Mucosa of descending colon (tissue), 3 donors: ENCODE data around the gene OSCP1. TPM values are rescaled to one million over a fixed set of nuclear protein-coding genes. Genes with fewer than 3 reads are reported as not detected.

Source experiments
- ATAC-seq: fragments of 200-7000 bp; cut with Tn5 transposase; one replicate; pipeline ENCODE4 v1.9.1; 2020; ENCODE audit warnings: mild to moderate bottlenecking, moderate library complexity
- DNase-seq, 3 donors: peaks; one replicate each; pipeline ENCODE4 v3.0.0-alpha.2; 2020
- H3K36me3 ChIP-seq: fragments of 200-600 bp; one replicate; pipeline ENCODE4 v1.8.0; 2021; ENCODE audit warnings: low read depth, mild to moderate bottlenecking
- H3K4me1 ChIP-seq: fragments of 200-600 bp; one replicate; pipeline ENCODE4 v1.8.0; 2021; ENCODE audit warnings: low read depth, mild to moderate bottlenecking
- H3K4me3 ChIP-seq: fragments of 200-600 bp; one replicate; pipeline ENCODE4 v1.8.0; 2021; ENCODE audit warnings: mild to moderate bottlenecking
- H3K9me3 ChIP-seq: fragments of 200-600 bp; one replicate; pipeline ENCODE4 v1.8.0; 2021; ENCODE audit warnings: mild to moderate bottlenecking
- intact Hi-C, 2 donors: fragments of 100-400 bp; cut with DNase I in 1 of 2; cut with micrococcal nuclease in 1 of 2; formaldehyde crosslinking; loops; one replicate each; pipeline versions ENCODE4 v1.11.0 to v1.11.1; 2022; cut with DNase I, micrococcal nuclease
- total RNA-seq, 3 donors: library from RNA; stranded (reverse); fragmentation: NEBNext Ultra II Directional in 2 of 3; extraction: Animal tissue kit (Norgen Biotek cat#: 25700) in 2 of 3; gene quantifications; one replicate each; pipeline versions ENCODE4 v1.2.1 to v1.2.4, GENCODE V29; 2021 to 2023
- TF ChIP-seq, protein P1 (sequence below): fragments of 200-600 bp; IDR thresholded peaks from one replicate; pipeline ENCODE4 v1.8.0; 2022; ENCODE audit warnings: antibody characterized with exemption, mild to moderate bottlenecking
- donor health status: DM: no; HTN: no; CAD: no; lungs with moderate emphysema.
- donor health status: DM: no; HTN: no; CAD: no.
- donor health status: DM: no; HTN: yes; CAD: no.

OSCP1 gene
- total RNA-seq, 3 donors from 2014 or later = 2.5 to 8.4 (median 3.7) TPM

GRCh38 chr1:36455386-36455785 is 5.1 kb upstream of the OSCP1 start:
- ATAC-seq = no peak
- H3K36me3 ChIP-seq = peaks cover 7% of the 10 kb centered on the region
- no peak for DNase-seq
- intact Hi-C loops = no loop called here
- no peaks in the 10 kb centered on the region for H3K4me1 ChIP-seq
- TF ChIP-seq, protein P1, sequence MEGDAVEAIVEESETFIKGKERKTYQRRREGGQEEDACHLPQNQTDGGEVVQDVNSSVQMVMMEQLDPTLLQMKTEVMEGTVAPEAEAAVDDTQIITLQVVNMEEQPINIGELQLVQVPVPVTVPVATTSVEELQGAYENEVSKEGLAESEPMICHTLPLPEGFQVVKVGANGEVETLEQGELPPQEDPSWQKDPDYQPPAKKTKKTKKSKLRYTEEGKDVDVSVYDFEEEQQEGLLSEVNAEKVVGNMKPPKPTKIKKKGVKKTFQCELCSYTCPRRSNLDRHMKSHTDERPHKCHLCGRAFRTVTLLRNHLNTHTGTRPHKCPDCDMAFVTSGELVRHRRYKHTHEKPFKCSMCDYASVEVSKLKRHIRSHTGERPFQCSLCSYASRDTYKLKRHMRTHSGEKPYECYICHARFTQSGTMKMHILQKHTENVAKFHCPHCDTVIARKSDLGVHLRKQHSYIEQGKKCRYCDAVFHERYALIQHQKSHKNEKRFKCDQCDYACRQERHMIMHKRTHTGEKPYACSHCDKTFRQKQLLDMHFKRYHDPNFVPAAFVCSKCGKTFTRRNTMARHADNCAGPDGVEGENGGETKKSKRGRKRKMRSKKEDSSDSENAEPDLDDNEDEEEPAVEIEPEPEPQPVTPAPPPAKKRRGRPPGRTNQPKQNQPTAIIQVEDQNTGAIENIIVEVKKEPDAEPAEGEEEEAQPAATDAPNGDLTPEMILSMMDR = no peak
- H3K4me3 ChIP-seq = no peak overlapping the region
- no peaks in the 10 kb centered on the region for H3K9me3 ChIP-seq

- no peaks in the 10 kb centered on the region for H3K4me1 ChIP-seq
- TF ChIP-seq, protein P1 = no peak
- DNase-seq (no peak), ATAC-seq (no peak)
- no peaks in the 10 kb centered on the region for H3K9me3 ChIP-seq
- intact Hi-C loops = no loop called here
- no peak overlapping the region for H3K4me3 ChIP-seq
- peaks cover 7% of the 10 kb centered on the region for H3K36me3 ChIP-seq
Measured at GRCh38 chr1:36453600-36454388, 3.5 kb upstream of the OSCP1 start.

- Histone ChIP-seq H3K4me1 (no peaks in the 10 kb centered on the region), H3K4me3 (no peak overlapping the region), H3K36me3 (peaks cover 7% of the 10 kb centered on the region), H3K9me3 (no peaks in the 10 kb centered on the region)
- TF ChIP-seq, protein P1 = no peak
- ATAC-seq = no peak
- intact Hi-C loops = no loop called here
- no peak for DNase-seq
Measured at GRCh38 chr1:36453051-36453450, 2.8 kb upstream of the OSCP1 start.

GRCh38 chr1:36450919-36451305 is 661 bp upstream of the OSCP1 start:
- TF ChIP-seq, protein P1 = no peak
- Histone ChIP-seq H3K9me3 (no peaks in the 10 kb centered on the region), H3K36me3 (peaks cover 7% of the 10 kb centered on the region), H3K4me1 (no peaks in the 10 kb centered on the region), H3K4me3 (peak overlapping the region; percentile 36)
- peak in 1 of 3 donors; percentile 40 for DNase-seq
- ATAC-seq = no peak
- intact Hi-C loops = no loop called here

- H3K4me1 ChIP-seq = no peaks in the 10 kb centered on the region
- intact Hi-C loops = no loop called here
- H3K4me3 ChIP-seq = no peak overlapping the region
- DNase-seq (no peak), ATAC-seq (no peak)
- TF ChIP-seq, protein P1 = no peak
- no peaks in the 10 kb centered on the region for H3K36me3 ChIP-seq
- no peaks in the 10 kb centered on the region for H3K9me3 ChIP-seq
Measured at GRCh38 chr1:36448530-36449056, 1.7 kb downstream of the OSCP1 start.
